22Rv1 (cell line): ENCODE results near the gene SZT2.

Source experiments
- ZFX ChIP-seq: fragments of 450-650 bp; IDR thresholded peaks from 2 replicates; pipeline ENCODE4 v1.6.1; 2017; ENCODE audit warnings: antibody characterized with exemption, borderline replicate concordance
- TF ChIP-seq, protein P1 (sequence below): fragments of 450-650 bp; IDR thresholded peaks from 2 replicates; pipeline ENCODE4 v1.5.1; 2017; ENCODE audit warnings: mild to moderate bottlenecking

DNA sequence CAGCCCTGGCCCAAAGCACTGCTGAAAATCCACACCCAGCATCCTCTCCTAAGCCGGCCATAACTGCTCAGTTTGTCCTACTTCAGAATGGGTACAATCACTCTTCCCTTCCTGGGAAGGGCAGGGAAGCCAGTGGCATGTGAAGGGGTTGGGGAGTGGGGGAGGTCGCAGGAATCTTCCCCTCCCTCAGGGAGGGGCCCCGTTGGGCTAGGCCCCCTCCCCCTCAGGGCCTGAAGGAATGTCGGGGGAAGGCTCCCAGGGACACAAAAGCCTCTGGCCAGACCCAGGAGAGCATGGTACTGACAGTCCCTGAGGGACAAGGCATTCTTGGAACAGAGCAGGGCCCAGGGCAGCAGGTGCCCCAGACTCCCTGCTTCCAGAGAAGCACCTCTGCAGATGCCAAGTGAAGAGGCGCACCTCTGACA, 23.1 kb upstream of the SZT2 start:
- TF ChIP-seq, protein P1, sequence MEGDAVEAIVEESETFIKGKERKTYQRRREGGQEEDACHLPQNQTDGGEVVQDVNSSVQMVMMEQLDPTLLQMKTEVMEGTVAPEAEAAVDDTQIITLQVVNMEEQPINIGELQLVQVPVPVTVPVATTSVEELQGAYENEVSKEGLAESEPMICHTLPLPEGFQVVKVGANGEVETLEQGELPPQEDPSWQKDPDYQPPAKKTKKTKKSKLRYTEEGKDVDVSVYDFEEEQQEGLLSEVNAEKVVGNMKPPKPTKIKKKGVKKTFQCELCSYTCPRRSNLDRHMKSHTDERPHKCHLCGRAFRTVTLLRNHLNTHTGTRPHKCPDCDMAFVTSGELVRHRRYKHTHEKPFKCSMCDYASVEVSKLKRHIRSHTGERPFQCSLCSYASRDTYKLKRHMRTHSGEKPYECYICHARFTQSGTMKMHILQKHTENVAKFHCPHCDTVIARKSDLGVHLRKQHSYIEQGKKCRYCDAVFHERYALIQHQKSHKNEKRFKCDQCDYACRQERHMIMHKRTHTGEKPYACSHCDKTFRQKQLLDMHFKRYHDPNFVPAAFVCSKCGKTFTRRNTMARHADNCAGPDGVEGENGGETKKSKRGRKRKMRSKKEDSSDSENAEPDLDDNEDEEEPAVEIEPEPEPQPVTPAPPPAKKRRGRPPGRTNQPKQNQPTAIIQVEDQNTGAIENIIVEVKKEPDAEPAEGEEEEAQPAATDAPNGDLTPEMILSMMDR, result no peak
- TF ChIP-seq ZFX, result no peak
